Natural killer cell (primary cell): ENCODE data around the gene BMERB1. TPM values are rescaled to one million over a fixed set of nuclear protein-coding genes. Genes with fewer than 3 reads are reported as not detected.
A peak's percentile ranks its signal among the peaks of the same experiment; 100 is the strongest.
"Not testable (repeated sequence)": the region's sequence is repeated elsewhere in the genome, so short reads cannot be mapped to it uniquely, and the experiment has no call there.

Source experiments
- ATAC-seq, 3 donors: fragments of 150-1000 bp in 2 of 3; fragments of 200-7000 bp in 1 of 3; cut with Tn5 transposase; 1 replicate in 1 of 3; 2 replicates in 2 of 3; pipeline ENCODE4 v1.10.0; 2021; ENCODE audit warnings: mild to moderate bottlenecking in 2 of 3, moderate library complexity in 2 of 3
- DNase-seq, 2 donors: peaks; one replicate each; pipeline versions ENCODE4 v3.0.0 to v3.0.0-alpha.2; 2013 to 2021; ENCODE audit warnings: mixed read lengths in 1 of 2
- H3K27ac ChIP-seq: one replicate; pipeline ENCODE4 v1.5.1; 2013; ENCODE audit warnings: mild to moderate bottlenecking, low read length
- H3K27me3 ChIP-seq: one replicate; pipeline ENCODE4 v1.6.1; 2013; ENCODE audit warnings: low read length; ENCODE audit not compliant: control insufficient read depth, insufficient read depth
- H3K36me3 ChIP-seq: one replicate; pipeline ENCODE4 v1.6.1; 2013; ENCODE audit warnings: low read length; ENCODE audit not compliant: control insufficient read depth, insufficient read depth
- H3K4me1 ChIP-seq: one replicate; pipeline ENCODE4 v1.6.1; 2013; ENCODE audit warnings: low read length; ENCODE audit not compliant: control insufficient read depth, insufficient read depth
- H3K4me3 ChIP-seq: one replicate; pipeline ENCODE4 v1.5.1; 2013; ENCODE audit warnings: low read length
- H3K9me3 ChIP-seq: one replicate; pipeline ENCODE4 v1.6.1; 2013; ENCODE audit warnings: low read length; ENCODE audit not compliant: control insufficient read depth, insufficient read depth
- H3K27ac Mint-ChIP-seq, 2 donors: one replicate each; pipeline ENCODE4 v1.8.0; 2022; ENCODE audit warnings: mild to moderate bottlenecking in 2 of 2, mixed read lengths in 2 of 2, moderate library complexity in 1 of 2
- H3K27me3 Mint-ChIP-seq, 2 donors: one replicate each; pipeline ENCODE4 v1.8.0; 2022; ENCODE audit warnings: low read depth in 2 of 2, mixed read lengths in 2 of 2
- H3K36me3 Mint-ChIP-seq: one replicate; pipeline ENCODE4 v1.8.0; 2022; ENCODE audit warnings: mixed read lengths
- H3K4me1 Mint-ChIP-seq, 2 donors: one replicate each; pipeline ENCODE4 v1.8.0; 2022; ENCODE audit warnings: mixed read lengths in 2 of 2
- H3K4me3 Mint-ChIP-seq: one replicate; pipeline ENCODE4 v1.8.0; 2022; ENCODE audit warnings: mild to moderate bottlenecking, moderate library complexity, mixed read lengths
- H3K9me3 Mint-ChIP-seq, 2 donors: one replicate each; pipeline ENCODE4 v1.8.0; 2022; ENCODE audit warnings: mixed read lengths in 2 of 2
- CTCF ChIP-seq: fragments of 200-600 bp; IDR thresholded peaks from one replicate; pipeline ENCODE4 v1.8.0; 2022; ENCODE audit warnings: antibody characterized with exemption
- WGBS: methylation state at CpG from one replicate; pipeline ENCODE4 v1.1.7; 2013; ENCODE audit warnings: missing lambda C conversion rate; ENCODE audit not compliant: insufficient coverage; 5-methylcytosine and 5-hydroxymethylcytosine counted together
- intact Hi-C: fragments of 100-400 bp; cut with micrococcal nuclease; formaldehyde crosslinking; loops from one replicate; pipeline ENCODE4 v1.14.2; 2022
- total RNA-seq, 4 donors: library from RNA; stranded (reverse); fragments of 120-200 nt in 1 of 4; gene quantifications; one replicate each; pipeline versions ENCODE4 v1.2.3 to v1.2.4, GENCODE V29; 2013 to 2022

BMERB1 gene
- total RNA-seq, 3 donors from 2014 or later (not counting 1 experiment from before 2014, with no cell fraction given): 3.7 to 6.7 (median 4.5) TPM

- Histone ChIP-seq H3K27ac (no peak overlapping the region), H3K4me1 (no peaks in the 10 kb centered on the region), H3K27me3 (no peaks in the 10 kb centered on the region), H3K36me3 (no peaks in the 10 kb centered on the region), H3K9me3 (no peaks in the 10 kb centered on the region), H3K4me3 (no peak overlapping the region)
- Mint-ChIP-seq H3K9me3 (no peaks in the 10 kb centered on the region), H3K4me3 (no peak overlapping the region), H3K4me1 (peaks cover 4 to 15% of the 10 kb centered on the region in 2 donors), H3K27me3 (no peaks in the 10 kb centered on the region), H3K36me3 (no peaks in the 10 kb centered on the region), H3K27ac (no peak overlapping the region)
- ATAC-seq (no peak), DNase-seq (no peak)
- 64% methylated on average over 7 of the region's 9 CpGs for WGBS
- intact Hi-C loops: no loop called here
- TF ChIP-seq CTCF: no peak
Observed at GRCh38 chr16:15572329-15573001, 138.1 kb downstream of the BMERB1 start.

- H3K27ac Mint-ChIP-seq: peak overlapping the region in 1 of 2 donors; percentile 20
- TF ChIP-seq CTCF: no peak
- H3K27me3 Mint-ChIP-seq: no peaks in the 10 kb centered on the region
- no peaks in the 10 kb centered on the region for H3K36me3 Mint-ChIP-seq
- Histone ChIP-seq H3K27ac (no peak overlapping the region), H3K9me3 (no peaks in the 10 kb centered on the region), H3K4me1 (no peaks in the 10 kb centered on the region), H3K36me3 (no peaks in the 10 kb centered on the region), H3K4me3 (no peak overlapping the region), H3K27me3 (no peaks in the 10 kb centered on the region)
- H3K4me3 Mint-ChIP-seq: no peak overlapping the region
- ATAC-seq (no peak), DNase-seq (no peak)
- H3K9me3 Mint-ChIP-seq: no peaks in the 10 kb centered on the region
- intact Hi-C loops: no loop called here
- 92% methylated on average over 7 of the region's 7 CpGs for WGBS
- peaks cover 4 to 15% of the 10 kb centered on the region in 2 donors for H3K4me1 Mint-ChIP-seq
Observed at GRCh38 chr16:15573274-15573895, 139.0 kb downstream of the BMERB1 start.

- 94% methylated on average over 11 of the region's 11 CpGs for WGBS
- H3K9me3 ChIP-seq, H3K9me3 Mint-ChIP-seq, H3K4me1 ChIP-seq, H3K27me3 Mint-ChIP-seq, H3K27me3 ChIP-seq, DNase-seq, H3K36me3 Mint-ChIP-seq, H3K4me3 ChIP-seq, H3K27ac ChIP-seq, H3K36me3 ChIP-seq, H3K4me3 Mint-ChIP-seq, ATAC-seq: not testable (repeated sequence)
- Mint-ChIP-seq H3K27ac (peak overlapping the region in 1 of 2 donors; percentile 20), H3K4me1 (peaks cover 4 to 15% of the 10 kb centered on the region in 2 donors)
- intact Hi-C loops: loop anchor here (2.0 kb wide), 1 partner anchor 17 kb away; no protein-coding TSS in a partner anchor
Observed at GRCh38 chr16:15573896-15574613, 139.7 kb downstream of the BMERB1 start.

- Histone ChIP-seq H3K27ac (no peak overlapping the region), H3K4me3 (no peak overlapping the region), H3K36me3 (no peaks in the 10 kb centered on the region), H3K27me3 (no peaks in the 10 kb centered on the region), H3K4me1 (no peaks in the 10 kb centered on the region), H3K9me3 (no peaks in the 10 kb centered on the region)
- no peak overlapping the region for H3K27ac Mint-ChIP-seq
- H3K4me3 Mint-ChIP-seq: no peak overlapping the region
- intact Hi-C loops: loop anchor here (2.0 kb wide), 1 partner anchor 16 kb away; no protein-coding TSS in a partner anchor
- no peaks in the 10 kb centered on the region for H3K27me3 Mint-ChIP-seq
- no peaks in the 10 kb centered on the region for H3K36me3 Mint-ChIP-seq
- DNase-seq (no peak), ATAC-seq (no peak)
- no peak for TF ChIP-seq CTCF
- WGBS: 96% methylated on average over 10 of the region's 10 CpGs
- H3K4me1 Mint-ChIP-seq: peaks cover 4 to 15% of the 10 kb centered on the region in 2 donors
- H3K9me3 Mint-ChIP-seq: no peaks in the 10 kb centered on the region
Observed at GRCh38 chr16:15574614-15574948, 140.2 kb downstream of the BMERB1 start.
